ENCODE results near the gene PEAK1.
A peak's percentile ranks its signal among the peaks of the same experiment; 100 is the strongest.
"Not testable (repeated sequence)": the region's sequence is repeated elsewhere in the genome, so short reads cannot be mapped to it uniquely, and the experiment has no call there.

PEAK1 gene

GRCh38 chr15:77425104-77425503 is 5.2 kb upstream of the PEAK1 start:
- DNase-seq, result no peak

DNA sequence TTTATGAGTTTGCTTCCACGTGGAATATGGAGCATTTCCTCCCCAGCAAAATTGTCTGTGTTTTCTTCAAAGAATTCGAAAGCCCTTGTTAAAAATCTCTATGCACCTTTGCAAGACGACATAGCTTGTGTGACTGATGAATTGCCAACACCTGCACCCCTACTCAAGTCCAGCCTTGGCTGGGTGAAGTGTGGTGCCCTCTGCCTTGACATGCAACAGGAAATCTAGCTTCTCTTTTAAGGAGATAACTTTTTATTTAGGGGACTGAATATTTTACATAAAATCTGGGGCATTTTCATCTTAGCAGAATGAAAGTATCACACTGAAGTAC is 1.4 kb upstream of the PEAK1 start:
- no peak for DNase-seq

- DNase-seq, result peak; percentile 64
These were observed 886 bp upstream of the PEAK1 start, which contains the start of gene HMG20A for GRCh38 chr15:77420610-77421369. Gene HMG20A (plus strand): TSS chr15:77420888. CDS start chr15:77458408, 37,520 bp downstream.

DNA sequence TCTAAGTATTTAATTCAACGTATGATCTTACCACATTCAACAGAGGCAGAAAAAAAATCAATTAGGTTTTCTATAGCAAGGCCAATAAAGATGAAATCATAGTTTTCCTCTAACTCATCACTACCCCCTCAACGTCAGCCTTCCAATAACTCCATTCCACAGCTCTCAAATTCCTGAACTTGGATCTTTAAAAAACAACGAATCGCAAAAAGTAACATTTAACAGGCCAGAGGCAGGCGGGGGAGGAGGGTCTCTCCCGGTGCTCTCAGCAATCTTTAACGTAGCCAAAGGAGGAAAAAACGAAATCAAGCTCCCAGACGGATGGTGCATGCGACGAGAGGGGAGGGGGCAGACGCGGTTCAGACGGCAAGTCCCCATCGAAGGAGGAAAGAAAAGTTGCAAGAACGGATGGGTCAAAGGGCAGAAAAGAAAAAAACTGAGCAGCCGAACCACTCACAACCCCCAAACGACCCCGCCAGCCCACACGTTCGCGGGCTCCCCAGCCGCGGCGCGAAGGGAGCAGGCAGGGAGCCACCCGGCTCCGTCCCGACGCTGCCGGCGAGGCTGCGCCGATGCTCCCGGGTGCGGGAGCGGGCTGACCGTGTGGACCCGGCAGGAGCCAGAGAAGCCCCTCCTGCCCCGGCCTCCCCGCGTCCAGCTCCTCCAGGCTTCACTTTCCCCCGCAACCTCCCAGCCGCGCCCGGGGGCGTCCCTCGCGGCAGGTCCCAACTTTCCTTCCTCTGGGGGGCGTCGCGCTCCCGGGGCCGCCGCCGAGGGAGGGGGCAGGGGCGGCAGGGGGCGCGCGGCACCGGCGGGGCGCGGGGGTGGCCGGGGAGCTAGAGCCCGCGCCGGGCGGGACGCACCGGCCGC is 703 bp downstream of the PEAK1 start:
- peak; percentile 63 for DNase-seq

DNA sequence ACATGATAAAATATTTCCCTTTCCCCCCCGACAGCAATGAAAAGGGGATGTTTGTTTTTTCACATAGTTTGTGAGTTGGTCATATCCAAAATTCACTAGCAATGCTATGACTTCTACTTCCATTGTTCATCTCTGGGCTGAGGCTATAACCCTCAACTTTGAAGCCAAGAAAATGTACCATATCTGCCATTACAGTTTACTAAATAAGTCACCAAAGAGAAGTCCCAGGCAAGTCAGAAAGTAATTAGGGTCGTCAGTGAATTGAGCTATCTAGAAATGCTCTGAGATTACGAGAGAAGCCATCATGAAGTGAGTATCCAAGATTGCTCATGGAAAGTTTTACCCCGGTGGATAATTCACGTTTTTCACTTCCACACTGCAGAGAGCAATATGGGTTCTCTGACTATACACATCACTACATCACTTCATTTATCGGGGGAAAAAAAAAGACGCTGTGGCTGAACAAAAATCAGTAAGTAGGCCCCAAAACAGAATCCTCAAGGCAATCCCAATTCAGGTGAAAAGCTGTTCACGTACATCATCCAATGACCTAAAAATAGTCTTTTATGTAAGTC is 1.4 kb downstream of the PEAK1 start:
- no peak for DNase-seq

- no peak for DNase-seq
These were observed 2.3 kb downstream of the PEAK1 start for GRCh38 chr15:77417602-77418001.

DNA sequence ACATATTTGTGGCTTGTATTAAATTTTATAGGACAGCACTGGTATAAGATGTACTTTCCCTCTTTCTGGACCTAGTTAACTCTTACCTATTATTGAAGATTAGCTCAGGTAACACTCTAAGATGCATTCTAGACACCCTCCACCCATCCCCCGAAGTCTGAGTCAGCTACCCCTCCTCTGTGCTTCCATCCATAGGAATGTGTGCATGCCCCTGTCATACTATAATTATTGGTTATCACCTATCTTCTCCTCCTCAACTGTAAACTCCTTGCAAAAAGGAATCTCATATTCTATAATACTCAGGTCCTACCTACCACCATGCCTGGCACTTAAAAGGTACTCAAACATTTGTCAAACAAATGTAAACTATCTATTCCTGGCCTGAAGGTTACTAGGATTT is 3.0 kb downstream of the PEAK1 start:
- DNase-seq, result no peak

DNA sequence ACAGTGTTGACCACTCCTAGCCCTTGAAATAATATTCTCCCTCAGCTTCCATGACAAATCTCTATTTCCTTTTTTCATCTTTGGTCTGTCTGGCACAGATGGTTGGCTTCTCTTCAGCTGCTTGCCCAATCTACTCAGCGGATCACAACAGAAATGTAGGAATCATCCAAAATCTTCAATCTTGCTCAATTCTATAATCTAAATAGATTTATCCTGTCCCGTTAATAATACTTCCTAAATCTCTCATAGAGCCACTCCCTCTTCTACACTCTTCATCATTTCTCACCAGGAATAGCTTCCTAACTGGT is 3.8 kb downstream of the PEAK1 start:
- DNase-seq, result no peak

GRCh38 chr15:77415450-77416147 is 4.3 kb downstream of the PEAK1 start:
- DNase-seq, result no peak

DNA sequence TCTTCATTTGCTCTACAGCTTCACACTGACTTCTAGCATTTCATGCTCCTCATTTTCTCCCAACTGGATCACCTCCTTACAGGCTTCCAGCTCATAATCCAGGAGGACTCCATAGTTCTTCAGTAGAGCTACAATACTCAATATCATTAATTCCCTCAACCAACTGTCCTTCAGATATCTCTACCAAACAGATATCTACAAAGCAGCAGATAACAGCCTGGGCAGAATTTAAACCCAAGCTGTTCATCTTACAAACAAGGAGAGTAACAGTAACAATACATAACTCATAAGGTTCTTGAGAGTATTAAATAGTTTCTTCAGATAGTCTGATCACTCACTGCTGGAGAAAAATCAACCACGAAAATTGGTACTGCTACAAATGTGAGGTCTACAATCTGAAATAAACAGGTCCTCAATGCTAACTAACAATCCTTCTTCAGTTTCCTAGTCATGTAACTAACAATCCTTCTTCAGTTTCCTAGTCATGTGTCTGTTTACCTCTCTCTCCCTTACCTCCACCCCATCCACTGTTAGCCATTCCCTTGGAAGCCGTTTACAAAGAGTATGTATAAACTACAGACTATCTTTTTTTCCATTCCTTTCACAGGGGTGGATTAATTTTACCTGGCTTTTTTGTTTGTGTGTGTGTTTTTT is 5.0 kb downstream of the PEAK1 start:
- no peak for DNase-seq

DNA sequence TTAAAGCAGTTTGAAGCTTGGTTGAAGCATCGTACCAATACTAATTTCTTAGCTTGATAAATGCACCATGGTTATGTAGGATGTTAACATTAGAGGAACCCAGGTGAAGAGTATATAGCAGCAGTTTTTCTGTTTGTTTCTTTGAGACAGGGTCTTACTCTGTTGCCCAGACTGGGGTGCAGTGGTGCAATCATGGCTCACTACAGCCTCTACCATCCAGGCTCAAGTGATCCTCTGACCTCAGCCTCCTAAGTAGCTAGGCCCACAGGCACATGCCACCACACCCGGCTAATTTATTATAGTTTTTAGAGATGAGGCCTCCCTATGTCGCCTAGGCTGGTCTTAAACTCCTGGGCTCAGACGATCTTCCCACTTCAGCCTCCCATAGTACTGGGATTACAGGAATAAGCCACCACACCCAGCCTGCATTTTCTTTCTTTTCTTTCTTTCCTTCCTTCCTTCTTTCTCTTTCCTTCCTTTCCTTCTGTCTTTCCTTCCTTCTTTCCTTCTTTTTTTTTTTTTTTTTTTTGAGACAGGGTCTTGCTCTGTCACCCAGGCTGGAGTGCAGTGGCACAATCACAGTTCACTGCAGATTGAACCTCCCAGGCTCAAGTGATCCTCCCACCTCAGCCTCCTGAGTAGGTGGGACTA is 6.1 kb downstream of the PEAK1 start:
- DNase-seq, result no peak

DNA sequence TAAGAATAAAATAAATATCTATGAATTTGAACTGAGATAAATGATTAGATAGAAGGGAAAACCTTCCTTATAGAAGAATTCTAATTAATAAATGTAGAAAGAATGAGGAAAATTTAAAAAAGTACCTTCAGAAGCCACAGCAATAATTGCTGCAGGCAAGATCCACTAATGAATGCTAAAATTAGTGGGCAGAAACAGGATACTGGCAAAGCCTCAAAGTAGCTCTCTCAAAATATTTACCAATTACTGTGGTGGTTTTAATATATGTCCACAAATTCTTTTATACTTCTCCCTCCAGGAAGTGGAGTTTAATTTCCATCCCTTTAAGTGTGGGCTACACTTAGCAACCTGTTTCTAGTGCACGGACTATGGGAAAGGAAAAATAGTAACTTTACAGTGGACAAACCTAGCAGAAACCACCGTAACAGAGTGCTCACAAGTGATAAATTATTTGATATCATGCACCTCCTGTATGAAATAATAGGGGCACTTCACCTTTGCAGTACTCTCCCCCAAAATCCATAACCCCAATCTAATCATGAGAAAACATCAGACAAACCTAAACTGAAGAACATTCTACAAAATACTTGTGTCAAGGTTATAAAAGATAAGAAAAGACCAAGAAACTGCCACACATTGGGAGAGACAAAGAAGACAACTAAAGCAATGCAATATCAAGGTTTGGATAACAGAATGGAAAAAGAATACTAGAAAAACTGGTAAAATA is 6.8 kb downstream of the PEAK1 start:
- DNase-seq, result no peak

DNA sequence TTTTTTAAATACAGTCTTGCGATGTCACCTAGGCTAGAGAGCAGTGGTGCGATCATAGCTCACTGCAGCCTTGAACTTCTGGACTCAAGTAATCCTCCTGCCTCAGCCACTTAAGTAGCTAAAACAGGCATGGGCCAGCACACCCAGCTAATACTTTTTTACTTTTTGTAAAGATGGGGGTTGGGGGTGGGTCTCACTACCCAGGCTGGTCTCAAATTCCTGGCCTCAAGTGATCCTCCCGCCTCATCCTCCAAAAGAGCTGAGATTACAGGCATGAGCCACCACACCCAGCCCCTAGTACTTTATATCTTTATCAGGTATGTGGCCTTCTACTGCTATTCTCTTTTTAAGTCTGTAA is 8.3 kb downstream of the PEAK1 start:
- DNase-seq, result no peak

DNA sequence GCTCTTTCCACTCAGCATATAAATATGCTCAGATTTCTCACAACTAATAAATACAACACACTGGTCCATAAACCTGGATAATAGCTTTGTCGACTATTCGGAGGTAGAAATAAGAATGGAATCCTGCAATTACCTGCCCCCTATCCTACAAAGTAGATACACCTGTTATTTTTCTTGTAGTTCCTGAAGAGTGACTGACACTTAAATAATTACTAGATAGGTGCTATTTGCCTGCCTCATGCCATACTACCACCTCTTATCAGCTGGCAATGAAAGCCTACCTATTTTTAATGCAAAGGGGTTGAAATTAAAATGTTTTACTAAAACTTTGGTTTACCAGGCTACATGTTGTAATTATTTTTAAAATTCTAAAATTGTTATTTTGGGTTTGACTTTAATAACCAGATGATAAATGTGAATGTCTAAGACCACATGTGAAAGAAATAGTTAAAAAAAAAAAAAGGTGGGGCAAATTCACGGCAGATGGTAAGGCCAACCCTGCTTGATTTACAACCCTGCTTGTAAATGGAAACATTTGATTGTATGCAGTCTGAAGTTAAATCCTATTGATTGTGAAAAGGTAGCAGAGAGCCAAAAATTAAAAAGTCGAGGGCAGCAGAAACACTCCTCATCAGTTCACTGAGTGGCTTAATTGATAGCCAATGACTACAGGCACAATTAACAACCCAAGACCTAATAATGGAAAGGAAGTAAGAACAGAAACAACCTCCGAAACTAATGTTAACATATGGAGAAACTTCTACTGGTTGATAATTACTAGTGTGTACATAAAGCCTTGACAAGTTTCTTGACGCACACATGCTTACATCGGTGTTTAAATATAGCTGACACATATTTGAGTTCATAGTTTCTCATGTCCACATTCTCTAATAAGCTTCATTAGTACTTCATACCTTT is 8.9 kb downstream of the PEAK1 start:
- DNase-seq, result no peak

- not testable (repeated sequence) for DNase-seq
These were observed 9.8 kb downstream of the PEAK1 start for GRCh38 chr15:77410157-77410500.

DNA sequence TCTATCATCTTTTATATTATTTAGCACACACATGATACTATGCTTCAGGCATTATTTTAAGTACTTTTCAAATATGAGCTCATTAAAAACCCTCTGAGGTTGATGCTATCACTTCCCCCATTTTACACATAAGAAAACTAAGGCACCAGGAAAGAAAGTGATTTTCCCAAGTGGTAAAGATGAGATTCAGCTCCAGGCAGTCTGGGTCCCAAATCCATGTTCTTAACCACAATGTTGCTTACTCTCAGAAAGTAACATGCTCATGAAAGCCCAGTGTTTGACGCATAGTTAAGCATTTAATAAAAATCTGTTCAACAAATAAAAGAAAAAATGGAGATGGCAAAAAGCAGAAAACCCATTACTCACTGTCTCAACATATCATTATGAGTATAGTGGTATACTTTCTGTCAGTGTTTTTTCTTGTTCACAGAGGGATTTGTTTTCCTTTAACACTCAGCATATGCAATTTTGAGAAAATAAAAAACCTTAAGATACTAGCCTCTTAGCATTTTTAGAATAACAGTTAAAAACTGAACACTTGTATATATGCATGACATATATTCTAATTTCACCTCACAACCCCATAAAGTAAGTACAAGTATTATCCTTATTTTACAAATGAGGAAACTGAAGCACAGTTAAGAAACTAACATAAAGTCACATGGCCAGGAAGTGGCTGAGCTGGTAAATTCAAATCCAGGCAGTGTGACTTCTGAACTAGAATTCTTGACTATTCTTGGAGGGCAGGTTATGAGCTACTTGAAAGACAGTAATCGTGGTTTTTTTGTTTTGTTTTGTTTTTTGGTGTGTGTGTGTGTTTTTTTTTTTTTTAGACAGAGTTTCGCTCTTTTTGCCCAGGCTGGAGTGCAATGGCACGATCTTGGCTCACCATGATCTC is 10.4 kb downstream of the PEAK1 start:
- DNase-seq, result no peak

DNA sequence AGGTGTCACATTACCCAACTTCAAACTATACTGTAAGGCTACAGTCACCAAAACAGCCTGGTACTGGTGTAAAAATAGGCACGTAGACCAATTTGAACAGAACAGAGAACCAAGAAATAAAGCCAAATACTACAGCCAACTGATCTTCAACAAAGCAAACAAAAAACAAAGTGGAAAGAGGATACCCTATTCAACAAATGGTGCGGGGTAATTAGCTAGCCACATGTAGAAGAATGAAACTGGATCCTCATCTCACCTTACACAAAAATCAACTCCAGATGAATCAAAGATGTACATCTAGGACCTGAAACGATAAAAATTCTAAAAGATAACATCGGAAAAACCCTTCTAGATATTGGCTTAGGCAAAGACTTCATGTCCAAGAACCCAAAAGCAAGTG is 13.1 kb downstream of the PEAK1 start:
- DNase-seq, result no peak

DNA sequence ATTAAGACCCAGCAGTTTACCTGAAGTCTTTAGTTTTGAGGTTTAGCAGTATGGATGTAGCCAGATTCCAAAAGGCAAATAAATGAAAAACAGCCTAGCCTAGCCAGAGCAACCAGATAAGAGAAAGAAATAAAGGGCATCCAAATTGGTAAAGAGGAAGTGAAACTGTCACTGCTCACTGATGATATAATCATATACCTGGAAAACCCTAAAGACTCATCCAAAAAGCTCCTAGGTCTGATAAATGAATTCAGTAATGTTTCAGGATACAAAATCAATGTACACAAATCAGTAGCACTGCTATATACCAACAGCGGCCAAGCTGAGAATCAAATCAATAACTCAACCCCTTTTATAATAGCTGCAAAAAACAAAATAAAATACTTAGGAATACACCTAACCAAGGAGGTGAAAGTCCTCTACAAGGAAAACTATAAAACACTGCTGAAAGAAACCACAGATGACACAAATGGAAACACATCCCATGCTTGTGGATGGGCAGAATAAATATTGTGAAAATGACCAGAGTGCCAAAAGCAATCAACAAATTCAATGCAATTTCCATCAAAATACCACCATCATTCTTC is 13.6 kb downstream of the PEAK1 start:
- not testable (repeated sequence) for DNase-seq

DNA sequence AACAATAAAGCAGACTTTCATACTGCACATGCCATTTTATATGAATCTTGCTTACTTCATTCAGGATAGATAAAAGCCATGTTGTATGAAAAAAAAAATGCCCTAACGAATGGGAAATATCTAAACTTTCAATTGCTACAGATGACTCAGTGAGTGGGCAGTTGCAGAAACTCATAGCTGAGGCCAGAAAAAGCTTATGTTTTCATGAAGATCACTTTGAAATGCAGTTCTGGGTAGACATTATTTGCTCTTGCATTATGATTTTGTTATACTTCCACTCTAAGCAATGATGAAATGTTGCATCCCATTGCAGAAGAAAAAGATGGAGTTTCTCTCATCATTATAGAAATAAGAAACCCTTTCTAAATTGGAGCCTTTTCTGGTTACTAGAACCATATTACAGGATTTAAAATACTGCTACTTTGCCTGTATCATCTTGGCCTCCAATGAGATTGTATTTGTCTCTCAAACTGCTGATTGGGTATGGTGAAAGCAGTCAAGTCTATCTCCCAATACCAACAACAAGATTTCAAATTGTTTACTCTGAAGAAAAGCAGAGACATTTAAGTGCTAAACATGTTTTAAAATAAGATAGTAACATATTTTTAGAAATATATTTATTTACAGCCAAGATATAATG is 17.0 kb downstream of the PEAK1 start:
- DNase-seq, result no peak

All from activated CD4-positive, alpha-beta T cell treated with anti-CD3 and anti-CD28 coated beads for 48 hours (primary cell).